Bronchial epithelial cell (primary cell): ENCODE measurements around the gene OCIAD1. TPM values are rescaled to one million over a fixed set of nuclear protein-coding genes. Genes with fewer than 3 reads are reported as not detected.

Source experiments
- DNase-seq: peaks from one replicate; pipeline ENCODE4 v3.0.0-alpha.2; 2010; ENCODE audit warnings: low read depth
- FAIRE-seq: peaks from 2 replicates; lab custom pipeline; 2011; peaks lifted over from hg19 to GRCh38; lab: Jason Lieb, UNC
- H3K27me3 ChIP-seq: 2 replicates; pipeline ENCODE4 v1.5.1; 2011; ENCODE audit warnings: low read length; ENCODE audit not compliant: control insufficient read depth, insufficient read depth
- H3K36me3 ChIP-seq: 2 replicates; pipeline ENCODE4 v1.5.1; 2011; ENCODE audit warnings: low read length; ENCODE audit not compliant: control insufficient read depth, insufficient read depth
- H3K4me3 ChIP-seq: 2 replicates; pipeline ENCODE4 v1.5.1; 2011; ENCODE audit warnings: mild to moderate bottlenecking, low read depth, low read length, control low read depth
- total RNA-seq: library from RNA; depleted of rRNA; stranded (reverse); fragments of >200 nt; gene quantifications from 2 replicates; pipeline ENCODE4 v1.2.1, GENCODE V29; 2014
- TF ChIP-seq, protein P1 (sequence below): IDR thresholded peaks from 2 replicates; pipeline ENCODE4 v1.5.1; 2011; ENCODE audit warnings: mild to moderate bottlenecking, moderate library complexity, low read length, control low read depth, inconsistent platforms; ENCODE audit not compliant: insufficient read depth, severe bottlenecking

OCIAD1 gene
- total RNA-seq, 1 donor from 2014 or later = 97.1 TPM

GRCh38 chr4:48896845-48897244 is 66.0 kb downstream of the OCIAD1 start:
- no peaks in the 10 kb centered on the region for H3K27me3 ChIP-seq
- TF ChIP-seq, protein P1, sequence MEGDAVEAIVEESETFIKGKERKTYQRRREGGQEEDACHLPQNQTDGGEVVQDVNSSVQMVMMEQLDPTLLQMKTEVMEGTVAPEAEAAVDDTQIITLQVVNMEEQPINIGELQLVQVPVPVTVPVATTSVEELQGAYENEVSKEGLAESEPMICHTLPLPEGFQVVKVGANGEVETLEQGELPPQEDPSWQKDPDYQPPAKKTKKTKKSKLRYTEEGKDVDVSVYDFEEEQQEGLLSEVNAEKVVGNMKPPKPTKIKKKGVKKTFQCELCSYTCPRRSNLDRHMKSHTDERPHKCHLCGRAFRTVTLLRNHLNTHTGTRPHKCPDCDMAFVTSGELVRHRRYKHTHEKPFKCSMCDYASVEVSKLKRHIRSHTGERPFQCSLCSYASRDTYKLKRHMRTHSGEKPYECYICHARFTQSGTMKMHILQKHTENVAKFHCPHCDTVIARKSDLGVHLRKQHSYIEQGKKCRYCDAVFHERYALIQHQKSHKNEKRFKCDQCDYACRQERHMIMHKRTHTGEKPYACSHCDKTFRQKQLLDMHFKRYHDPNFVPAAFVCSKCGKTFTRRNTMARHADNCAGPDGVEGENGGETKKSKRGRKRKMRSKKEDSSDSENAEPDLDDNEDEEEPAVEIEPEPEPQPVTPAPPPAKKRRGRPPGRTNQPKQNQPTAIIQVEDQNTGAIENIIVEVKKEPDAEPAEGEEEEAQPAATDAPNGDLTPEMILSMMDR = no peak
- H3K4me3 ChIP-seq = no peak overlapping the region
- FAIRE-seq = no peak
- peaks cover 20% of the 10 kb centered on the region for H3K36me3 ChIP-seq
- no peak for DNase-seq

- FAIRE-seq = no peak
- TF ChIP-seq, protein P1 = no peak
- peaks cover 19% of the 10 kb centered on the region for H3K36me3 ChIP-seq
- H3K27me3 ChIP-seq = no peaks in the 10 kb centered on the region
- DNase-seq = peak; percentile 34
- H3K4me3 ChIP-seq = no peak overlapping the region
These were observed 68.0 kb downstream of the OCIAD1 start for GRCh38 chr4:48898733-48899431.

GRCh38 chr4:48899432-48899749 is 68.5 kb downstream of the OCIAD1 start:
- Histone ChIP-seq H3K27me3 (no peaks in the 10 kb centered on the region), H3K36me3 (peaks cover 22% of the 10 kb centered on the region), H3K4me3 (no peak overlapping the region)
- TF ChIP-seq, protein P1 = no peak
- DNase-seq (no peak), FAIRE-seq (no peak)

DNA sequence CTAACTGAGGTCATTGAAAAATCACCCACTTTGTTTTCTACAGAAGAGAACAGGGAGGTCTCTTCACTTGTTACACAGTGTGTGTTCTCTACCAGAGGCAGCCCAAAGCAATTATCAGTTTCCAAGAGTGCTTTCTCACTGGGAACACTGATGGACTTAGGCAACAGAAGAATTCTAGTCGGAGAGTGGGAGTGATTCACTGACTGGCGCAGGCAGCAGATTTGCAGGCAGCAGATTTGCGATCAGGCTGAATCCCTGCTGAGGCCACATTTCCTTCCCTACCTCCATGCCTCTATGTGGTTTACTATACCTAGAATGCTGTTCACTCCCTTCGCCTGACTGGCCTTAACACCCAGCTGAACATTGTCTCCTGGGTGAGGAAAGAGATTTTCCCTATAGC is 69.1 kb downstream of the OCIAD1 start:
- DNase-seq (no peak), FAIRE-seq (no peak)
- no peak overlapping the region for H3K4me3 ChIP-seq
- no peaks in the 10 kb centered on the region for H3K27me3 ChIP-seq
- TF ChIP-seq, protein P1 = no peak
- peaks cover 22% of the 10 kb centered on the region for H3K36me3 ChIP-seq

DNA sequence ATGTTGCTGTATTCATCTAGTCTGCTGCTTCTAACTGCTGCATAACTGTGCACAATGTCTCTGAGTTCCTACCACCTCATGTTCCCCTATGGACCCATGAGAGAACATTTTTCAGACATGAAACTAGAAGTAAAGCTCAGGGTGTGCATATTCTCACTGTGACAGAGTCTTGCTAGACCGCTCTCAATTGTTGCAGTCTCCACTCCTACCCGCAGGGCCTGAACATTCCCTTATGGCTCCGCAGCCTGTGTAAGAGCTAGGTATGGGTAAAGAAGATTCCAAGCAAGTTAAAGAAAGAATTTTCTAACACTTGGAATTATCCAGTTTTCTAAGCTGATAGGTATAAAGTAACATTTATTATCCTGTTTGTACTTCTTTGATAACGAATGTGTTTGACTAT is 70.3 kb downstream of the OCIAD1 start:
- peaks cover 21% of the 10 kb centered on the region for H3K36me3 ChIP-seq
- FAIRE-seq = no peak

More for the DNA sequence above, 70.3 kb downstream of the OCIAD1 start:
- Histone ChIP-seq H3K27me3 (no peaks in the 10 kb centered on the region), H3K4me3 (no peak overlapping the region)
- TF ChIP-seq, protein P1 = no peak
- no peak for DNase-seq
